GM19372 (cell line): Measurements from ENCODE around the gene SCAP.
A peak's percentile ranks its signal among the peaks of the same experiment; 100 is the strongest.

Experiments used
- ATAC-seq: cut with Tn5 transposase; IDR thresholded peaks from one replicate; pipeline ENCODE4 v1.9.1; 2021; ENCODE audit warnings: mild to moderate bottlenecking, low read depth, moderate library complexity; ENCODE audit not compliant: unreplicated experiment

SCAP gene

DNA sequence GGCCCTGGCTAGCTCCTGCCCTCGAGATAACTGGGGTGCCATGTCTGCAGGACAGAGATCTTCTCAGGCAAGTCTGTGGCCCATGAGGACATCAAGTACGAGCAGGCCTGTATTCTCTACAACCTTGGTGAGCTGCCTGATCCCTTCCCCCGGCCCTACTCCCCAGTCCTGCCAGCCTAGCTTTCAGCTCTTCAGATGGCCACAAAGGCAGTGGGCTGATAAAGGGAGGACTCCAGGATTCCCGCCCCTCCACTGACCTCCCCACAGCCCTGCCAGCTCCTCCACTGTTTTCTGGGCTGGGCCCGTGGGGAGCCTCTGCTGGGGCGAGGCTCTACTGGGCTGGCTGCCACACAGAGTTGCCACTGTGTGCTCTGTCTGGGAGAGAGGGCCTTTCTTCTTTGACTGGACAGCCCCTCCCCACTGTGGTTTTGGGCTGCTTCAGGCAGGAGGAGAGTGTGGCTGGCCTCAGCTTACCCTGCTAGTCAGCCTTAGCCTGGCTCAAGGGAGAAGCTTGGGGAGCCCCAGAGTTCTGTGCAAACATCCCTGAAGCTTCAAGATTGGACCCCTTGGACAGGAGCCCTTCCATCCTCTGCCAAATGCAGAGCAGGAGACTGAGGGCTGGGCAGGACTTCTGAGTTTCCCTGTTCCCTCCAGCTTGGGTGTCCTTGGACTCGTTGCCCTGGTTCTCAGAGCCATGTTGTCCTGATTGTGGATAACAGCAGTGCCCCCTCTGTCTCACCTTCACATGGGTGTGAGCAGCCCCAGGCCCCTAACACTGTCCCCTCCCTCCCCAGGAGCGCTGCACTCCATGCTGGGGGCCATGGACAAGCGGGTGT lies 70.6 kb downstream of the SCAP start:
- ATAC-seq = no peak

DNA sequence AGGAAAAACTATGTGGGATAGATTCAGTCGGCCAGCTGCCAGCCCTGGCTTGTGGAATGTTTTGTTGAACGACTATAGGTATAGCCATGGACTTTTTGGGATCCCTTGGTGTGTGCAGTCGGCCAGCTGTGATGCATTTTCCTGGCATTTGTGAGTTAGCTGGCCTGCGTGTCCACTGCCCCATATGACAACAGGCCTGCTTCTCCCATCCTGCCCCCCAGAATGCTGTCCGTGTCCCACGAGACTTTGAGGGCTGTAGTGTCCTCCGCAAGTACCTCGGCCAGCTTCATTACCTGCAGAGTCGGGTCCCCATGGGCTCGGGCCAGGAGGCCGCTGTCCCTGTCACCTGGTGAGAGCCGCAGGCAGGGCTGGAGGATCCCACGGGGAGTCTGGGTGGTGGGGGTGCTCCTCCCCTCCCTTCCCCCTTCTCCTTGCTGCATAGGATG lies 71.3 kb downstream of the SCAP start:
- no peak for ATAC-seq

DNA sequence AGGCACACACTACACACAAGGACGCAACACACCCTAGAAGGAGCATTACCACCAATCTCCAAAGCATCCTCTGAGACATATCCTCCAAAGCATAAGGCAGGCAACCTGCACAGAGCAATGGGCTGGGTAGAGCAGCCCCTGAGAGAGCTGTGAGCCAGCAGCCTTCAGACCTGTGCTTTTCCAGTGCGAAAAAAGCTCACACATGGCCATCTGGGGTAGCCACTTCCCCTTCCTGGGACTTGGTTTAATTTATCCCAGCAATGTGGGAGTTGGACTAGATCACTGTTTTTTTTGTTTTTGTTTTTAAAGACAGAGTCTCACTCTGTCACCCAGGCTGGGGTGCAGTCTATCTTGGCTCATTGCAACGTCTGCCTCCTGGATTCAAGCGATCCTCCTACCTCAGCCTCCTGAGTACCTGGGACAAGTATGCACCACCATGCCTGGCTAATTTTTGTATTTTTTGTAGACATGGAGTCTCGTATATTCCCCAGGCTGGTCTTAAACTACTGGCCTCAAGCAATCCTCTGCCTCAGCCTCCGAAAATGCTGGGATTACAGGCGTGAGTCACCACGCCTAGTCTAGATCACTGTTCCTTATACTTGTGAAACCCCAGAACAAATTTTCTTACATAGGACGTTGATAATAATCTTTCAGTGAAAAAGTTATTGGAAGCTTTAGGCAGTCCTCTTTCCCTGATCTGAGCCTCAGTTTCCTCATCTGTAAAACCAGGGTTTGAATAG lies 76.0 kb downstream of the SCAP start:
- ATAC-seq = no peak

DNA sequence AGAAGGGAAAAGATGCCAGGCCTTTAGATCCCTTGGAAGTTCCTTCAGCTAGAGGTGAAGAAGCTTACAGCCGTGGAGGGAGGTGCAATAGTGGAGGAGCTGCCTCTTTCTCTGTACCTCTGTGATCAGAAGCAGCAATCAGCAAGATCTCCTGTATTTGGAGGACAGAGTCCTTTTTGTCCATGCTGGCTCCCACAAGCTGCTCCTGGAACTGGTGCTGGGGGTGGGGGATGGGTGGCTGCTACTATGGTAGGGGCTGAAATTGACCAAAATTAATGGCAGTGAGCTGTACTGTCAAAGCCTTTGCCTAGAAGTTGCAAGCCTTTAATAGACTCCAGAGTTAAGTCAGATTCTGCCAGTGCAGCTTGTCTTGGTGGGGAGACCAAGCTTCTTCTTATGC lies 76.7 kb downstream of the SCAP start:
- no peak for ATAC-seq

DNA sequence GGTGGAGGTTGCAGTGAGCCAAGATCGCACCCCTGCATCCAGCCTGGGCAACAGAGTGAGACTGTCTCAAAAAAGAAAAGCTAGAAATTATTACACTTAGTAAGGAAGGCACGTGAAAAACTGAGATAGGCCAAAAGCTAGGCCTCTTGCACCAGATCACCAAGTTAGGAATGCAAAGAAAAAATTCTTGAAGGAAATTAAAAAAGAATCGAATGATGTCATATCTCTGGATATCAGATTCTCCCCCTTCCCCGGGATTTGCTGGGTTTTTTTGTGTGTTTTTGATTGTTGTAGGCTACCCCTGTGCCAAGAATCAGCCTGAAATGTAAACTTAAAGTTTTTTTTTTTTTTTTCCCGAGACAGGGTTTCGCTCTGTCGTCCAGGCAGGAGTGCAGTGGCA lies 77.5 kb downstream of the SCAP start:
- ATAC-seq = no peak

DNA sequence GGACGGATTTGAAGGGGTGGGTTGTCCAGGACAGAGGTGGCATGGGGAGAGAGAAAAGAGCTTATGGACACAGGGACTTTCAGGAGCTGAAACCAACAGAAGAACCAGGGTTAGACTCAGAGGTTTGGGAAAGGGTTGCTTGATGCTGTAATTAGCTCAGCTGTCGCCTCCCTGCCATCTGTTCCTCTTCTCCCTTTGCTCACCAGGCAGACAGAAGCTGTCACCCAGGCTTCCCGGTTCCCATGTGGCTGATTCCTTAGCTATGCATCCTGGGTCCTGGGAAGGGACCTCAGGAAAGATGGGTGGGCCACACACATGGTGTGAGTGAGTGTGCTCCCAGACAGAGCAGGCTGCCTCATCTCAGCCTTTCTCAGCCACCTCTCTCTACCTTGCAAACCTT lies 80.9 kb downstream of the SCAP start:
- no peak for ATAC-seq

DNA sequence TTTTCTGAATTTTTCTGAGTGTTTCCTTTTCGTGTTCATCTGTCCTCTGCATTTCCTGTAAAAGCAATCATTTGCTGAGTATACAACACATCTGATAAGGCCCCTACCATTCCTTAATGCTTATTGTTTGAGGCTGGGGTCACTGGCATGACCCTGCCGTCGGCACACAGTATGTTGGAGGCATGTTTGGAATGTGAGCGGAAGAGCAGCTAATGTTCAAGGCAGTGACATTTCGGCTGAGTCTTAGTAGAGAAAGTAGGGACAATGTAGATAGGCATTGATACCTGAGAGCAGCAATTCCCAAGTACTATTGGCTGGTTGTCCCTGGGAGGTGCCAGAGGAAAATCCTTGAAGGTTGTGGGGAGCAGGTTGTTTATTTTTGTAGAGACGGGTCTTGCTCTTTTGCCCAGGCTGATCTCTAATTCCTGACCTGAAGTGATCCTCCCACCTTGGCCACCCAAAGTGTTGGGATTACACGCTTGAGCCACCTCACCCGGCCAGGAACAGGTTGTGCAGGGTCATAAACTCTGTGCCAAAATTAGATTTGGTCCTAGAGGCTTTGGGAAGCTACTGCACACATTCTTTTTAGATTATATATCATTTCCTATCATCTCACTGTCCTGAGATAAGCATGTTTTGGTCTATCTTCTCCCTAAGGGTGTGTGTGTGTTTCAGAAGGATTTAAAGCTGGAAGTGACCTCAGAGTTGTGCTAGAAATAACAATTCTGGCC lies 81.4 kb downstream of the SCAP start:
- no peak for ATAC-seq

DNA sequence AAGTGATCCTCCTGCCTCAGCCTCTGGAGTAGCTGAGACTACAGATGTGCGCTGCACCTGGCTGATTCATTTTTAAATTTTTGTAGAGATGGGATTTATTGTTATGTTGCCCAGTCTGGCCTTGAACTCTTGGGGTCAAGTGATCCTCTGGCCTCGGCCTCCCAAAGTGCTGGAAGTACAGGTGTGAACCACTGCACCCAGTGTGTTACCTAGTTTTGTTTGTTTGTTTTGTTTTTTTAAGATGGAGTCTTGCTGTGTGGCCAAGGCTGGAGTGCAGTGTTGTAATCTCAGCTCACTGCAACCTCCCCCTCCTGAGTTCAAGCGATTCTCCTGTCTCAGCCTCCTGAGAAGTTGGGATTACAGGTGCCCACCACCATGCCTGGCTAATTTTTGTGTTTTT lies 82.8 kb downstream of the SCAP start:
- no peak for ATAC-seq

DNA sequence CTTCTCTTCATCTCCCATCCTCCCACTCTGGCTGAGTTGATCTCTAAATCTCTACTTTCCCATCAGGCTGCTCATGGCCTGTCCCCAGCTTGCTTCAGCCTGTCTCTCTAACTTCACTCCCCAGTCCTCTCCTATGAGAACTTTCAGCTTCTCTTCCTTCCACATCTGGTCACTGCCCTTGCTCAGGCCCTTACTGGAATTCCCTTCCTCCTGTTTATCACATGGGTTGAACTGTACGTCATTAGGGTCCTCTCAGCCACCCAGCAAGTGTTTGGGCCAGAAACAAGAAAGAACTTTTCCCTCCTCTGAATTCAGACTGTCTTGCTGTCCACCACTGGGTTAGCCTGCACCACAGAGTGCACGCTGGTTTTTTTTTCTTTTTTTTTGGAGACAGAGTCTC lies 89.9 kb downstream of the SCAP start:
- no peak for ATAC-seq

DNA sequence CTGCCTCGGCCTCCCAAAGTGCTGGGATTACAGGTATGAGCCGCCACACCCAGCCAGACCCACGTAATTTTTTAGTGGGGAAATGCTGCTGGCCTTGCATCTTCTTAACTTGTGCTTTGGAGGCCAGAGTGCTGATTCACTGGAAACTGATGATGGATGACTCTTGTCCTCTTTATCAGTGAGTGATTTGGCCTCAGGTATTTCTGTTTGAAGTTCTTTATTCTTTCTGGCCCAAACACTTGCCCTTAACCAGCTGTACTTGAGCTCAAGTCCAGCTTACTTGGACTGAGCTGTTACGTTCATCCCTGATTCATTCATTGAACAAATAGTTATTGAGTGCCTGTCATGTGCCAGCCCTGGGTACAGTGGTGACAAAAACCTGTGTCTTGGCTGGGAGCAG lies 90.7 kb downstream of the SCAP start:
- no peak for ATAC-seq

DNA sequence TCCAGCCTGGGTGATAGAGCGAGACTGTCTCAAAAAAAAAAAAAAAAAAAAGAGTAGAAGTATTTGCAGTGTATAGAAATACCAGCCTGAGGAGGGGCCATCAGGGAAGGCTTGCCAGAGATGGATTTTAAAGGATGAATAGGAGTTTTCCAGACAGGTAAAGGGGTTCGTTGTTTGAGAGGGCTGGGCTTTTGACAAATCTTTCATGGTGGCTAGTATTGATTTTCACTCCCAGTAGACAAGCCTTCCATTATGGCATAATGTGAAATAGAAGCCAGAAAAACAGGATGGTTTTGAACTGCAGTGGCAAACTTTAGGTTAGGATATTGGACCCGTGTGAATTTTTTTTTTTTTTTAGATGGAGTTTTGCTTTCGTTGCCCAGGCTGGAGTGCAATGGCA lies 91.3 kb downstream of the SCAP start:
- no peak for ATAC-seq

DNA sequence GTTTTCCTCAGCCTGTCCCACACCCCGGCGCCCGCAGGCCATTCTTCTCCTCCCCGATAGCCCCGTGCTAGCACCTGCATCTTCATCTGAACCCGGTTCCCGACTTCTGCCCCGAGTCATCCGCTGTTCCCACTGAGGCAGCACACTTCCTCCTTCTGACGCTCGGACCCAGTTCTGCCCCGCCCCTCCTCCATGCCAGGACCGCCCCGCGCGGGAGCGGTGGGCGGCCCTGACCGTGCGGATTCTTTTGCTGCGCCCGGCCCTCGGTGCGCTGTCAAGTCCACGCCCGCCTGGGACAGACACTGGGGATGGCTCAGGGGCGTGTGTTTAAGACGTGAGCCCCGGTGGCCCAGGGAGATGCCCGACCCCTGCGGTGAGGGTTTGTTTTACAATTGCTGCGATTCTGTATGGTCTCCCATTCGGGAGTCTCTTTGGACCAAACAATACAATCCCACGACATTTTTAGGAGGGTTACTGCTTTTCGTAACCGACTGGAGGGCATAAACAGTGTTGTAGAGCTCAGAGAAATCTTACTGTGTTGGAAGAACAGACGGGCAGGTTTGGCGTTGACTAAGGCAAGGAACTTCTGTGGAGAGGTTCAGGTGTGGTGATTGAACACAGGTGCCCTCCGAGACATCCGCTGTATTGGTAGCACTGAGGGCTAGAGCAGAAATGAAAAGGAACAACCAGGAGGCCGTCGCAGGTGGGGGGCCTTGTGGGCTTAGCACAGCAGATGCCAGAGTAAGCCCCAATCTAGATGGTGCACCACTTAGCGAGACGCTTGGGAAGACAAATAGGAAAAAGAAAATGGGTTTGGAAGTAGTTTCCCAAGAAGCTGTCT lies 94.2 kb downstream of the SCAP start:
- peak; percentile 53 for ATAC-seq

DNA sequence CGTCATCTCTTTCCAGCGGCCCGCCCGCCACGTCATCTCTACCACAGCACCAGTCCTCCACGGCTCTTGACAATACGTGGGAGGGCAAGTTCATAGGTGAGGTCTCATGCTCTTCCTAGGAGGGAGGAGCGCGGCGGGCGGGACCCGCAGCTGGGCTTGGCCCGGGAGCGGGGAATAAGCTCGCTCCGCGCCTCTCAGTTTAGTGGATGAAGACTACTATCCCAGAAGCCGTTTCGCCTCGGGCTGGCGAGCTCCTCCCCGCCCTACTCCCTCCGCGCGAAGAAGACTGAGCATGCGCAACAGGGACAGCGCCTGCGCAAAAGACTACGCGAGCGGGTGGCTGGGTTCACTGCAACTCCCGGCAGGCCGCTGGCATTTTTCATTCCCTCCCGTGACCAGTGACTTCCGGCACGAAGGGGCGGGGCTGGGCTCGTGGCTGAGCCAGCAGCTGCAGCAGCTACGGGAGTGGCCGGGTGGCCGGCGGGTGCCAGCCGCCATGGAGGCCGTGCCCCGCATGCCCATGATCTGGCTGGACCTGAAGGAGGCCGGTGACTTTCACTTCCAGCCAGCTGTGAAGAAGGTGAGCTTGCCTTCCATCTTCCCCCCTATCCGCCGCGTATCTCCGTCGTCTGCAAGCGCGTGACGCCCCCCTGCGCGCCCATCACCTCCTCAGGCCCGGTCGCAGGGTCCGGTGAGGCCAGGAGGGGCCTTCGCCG lies 95.0 kb downstream of the SCAP start, which contains the start of gene PTPN23:
Gene PTPN23 (plus strand): TSS at position 421 of the 716 bp plus-strand sequence. CDS start 76 bp downstream, at position 497.
- ATAC-seq = peak; percentile 74

DNA sequence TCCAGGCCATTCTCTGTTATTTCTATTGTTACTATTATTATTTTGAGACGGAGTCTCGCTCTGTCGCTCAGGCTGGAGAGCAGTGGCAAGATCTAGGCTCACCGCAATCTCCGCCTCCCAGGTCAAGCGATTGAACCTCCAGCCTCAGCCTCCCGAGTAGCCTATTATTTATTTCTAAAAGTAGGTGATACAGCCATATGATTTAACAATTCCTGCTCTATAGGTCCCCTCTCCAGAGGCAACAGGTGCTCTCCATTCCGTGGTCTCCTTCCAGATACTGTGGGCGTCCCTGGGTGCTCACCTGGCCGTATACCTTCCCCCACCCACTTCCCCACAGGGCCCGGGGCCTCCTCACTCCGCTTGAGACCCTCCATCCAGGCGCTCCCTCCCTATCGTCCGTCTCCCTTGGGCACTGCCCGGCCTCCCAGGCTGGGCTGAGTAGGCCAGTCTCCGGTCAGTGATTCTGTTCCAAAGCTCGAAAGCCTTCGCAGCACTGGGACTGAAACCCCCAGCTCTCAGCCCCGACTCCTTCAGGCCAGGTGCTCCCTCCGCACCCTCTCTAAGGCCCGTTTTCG lies 95.6 kb downstream of the SCAP start:
- no peak for ATAC-seq

DNA sequence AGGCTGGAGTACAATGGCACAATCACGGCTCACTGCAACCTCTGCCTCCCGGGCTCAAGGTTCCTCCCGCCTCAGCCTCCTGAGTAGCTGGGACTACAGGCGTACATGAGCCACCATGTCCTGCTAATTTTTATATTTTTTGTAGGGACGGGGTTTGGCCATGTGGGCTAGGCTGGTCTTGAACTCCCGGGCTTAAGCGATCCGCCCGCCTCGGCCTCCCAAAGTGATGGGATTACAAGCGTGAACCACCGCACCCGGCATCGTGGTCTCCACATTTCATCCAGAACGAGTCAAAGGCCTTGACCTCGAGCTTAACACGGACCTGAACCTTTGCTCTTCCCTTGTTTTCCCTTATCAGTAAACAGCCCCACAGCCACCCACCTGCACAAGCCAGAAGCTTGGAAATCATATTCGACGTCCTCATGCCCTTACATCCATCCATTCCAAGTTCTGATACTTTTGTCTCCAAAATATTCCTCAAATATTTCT lies 96.3 kb downstream of the SCAP start:
- no peak for ATAC-seq

DNA sequence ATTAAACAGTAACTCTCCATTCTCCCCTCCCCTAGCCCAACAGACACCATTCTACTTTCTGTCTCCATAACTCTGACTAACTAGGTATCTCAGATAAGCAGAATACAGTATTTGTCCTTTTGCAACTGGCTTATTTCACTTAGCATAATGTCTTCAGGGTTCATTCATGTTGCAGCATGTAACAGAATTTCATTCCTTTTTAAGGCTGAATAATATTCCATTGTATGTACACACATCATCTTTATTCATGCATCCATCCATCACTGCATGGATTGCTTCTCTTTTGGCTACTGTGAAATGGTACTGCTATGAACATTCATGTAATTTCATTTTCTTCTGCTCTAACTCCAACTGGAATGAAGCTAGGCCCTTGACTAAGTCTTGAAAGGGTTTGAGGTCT lies 96.9 kb downstream of the SCAP start:
- no peak for ATAC-seq

DNA sequence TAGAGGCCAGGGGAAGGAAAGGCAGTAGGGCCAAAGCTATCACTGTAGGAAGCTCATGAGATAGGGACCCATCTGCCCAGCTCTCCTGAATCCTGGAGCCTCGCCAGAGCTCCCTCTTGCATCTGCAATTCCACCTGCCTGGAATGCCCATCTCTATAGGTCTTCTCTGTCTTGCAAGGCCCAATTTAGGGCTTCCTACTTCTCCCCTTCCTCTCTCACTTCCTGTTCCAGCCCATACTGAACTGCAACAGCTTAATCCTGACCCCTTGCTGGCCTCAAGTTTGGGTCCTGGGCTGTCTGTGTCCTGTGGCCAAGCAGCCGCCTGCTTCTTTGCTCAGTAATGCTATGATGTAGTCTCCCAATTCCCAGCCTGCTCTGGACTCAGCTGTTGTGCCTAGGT lies 98.6 kb downstream of the SCAP start:
- ATAC-seq = no peak

DNA sequence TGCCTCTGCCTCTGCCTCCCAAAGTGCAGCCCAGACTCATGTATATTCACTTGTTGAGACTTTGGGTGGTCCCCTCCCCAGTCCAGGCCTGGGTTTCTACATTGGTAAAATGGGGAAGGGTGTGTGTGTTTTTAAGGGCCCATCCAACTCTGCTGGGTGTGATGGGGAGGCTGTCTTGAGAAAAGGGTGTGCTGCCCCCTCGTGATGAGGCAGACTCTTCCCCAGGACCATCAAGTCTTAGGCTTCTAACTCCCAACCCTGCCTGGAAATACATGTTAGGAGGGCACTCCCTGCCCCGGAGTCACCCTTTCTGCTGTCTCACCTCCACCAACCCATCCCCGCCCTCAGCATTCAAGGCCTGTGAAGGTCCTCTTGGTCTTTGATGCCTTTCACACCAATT lies 99.3 kb downstream of the SCAP start:
- no peak for ATAC-seq

DNA sequence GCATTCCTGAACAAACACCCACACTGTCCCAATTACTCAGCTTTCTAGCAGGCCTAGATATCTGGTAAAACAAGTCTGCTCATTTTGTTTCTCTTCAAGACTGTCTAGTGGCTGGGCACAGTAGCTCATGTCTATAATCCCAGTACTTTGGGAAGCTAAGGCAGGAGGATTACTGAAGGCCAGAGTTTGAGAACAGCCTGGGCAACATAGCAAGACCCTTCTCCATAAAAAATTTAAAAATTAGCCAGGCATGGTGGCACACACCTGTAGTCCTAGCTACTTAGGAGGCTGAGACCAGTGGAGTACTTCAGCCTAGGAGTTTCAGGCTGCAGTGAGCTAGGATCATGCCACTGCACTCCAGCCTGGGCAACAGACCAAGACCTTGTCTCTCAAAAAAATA lies 101.2 kb downstream of the SCAP start:
- no peak for ATAC-seq
